Smooth muscle cell of the pulmonary artery (primary cell): ENCODE data around the gene SULT1A4. TPM values are rescaled to one million over a fixed set of nuclear protein-coding genes. Genes with fewer than 3 reads are reported as not detected.

ENCODE experiments used
- total RNA-seq: library from RNA; depleted of rRNA; stranded (reverse); fragments of >200 nt; gene quantifications from 2 replicates; pipeline ENCODE4 v1.2.3, GENCODE V29; 2014

Gene SULT1A4
- 1.6 and 1.7 TPM in 2 replicates for total RNA-seq

DNA sequence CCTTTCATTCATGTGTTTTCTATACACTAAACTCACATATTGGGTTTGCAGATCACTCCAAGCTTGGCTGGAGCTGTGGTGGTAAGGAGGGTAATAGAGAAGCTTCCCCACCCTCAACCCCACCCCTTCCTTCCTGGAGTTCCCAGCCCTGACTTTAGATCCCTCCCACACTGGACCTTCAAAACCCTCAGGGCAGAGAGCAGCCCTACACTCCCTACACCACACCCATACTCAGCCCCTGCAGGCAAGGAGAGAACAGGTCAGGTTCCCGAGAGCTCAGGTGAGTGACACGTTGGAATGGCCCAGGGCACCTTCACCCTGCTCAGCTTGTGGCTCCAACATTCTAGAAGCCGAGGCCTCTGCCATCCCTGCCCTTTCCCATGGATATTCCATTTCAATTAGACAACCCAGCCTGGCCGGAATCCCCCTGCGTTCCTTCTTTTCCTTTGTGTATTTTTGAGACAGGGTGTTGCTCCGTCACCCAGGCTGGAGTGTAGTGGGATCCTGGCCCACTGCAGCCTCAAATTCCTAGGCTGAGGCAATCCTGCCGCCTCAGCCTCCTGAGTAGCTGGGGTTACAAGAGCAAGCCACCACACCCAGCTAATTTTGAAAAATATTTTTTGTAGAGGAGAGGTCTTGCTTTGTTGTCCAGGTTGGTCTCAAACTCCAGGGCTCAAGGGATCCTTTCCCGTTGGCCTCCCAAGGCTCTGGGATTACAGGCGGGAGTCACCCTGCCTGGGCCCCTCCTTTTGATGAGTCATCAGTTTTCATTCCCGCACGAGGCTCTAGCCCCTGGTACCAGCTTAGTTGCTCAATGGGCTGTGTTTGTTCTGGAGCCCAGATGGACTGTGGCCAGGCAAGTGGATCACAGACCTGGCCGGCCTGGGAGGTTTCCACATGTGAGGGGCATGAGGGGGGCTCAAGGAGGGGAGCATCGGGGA lies at the start of gene SULT1A4:
TSS of gene SULT1A4 (plus strand) at position 208 of the 941 bp plus-strand sequence. CDS start 1,473 bp downstream, outside the sequence.

GRCh38 chr16:29454269-29454668 lies 5.4 kb upstream of the SULT1A4 start, which contains the start of the genes BOLA2 and SLX1B:
Gene BOLA2, minus strand, starts transcription at chr16:29454351. Its CDS starts 98 bp downstream, at chr16:29454253.
Gene SLX1B, plus strand, starts transcription at chr16:29454533.

DNA sequence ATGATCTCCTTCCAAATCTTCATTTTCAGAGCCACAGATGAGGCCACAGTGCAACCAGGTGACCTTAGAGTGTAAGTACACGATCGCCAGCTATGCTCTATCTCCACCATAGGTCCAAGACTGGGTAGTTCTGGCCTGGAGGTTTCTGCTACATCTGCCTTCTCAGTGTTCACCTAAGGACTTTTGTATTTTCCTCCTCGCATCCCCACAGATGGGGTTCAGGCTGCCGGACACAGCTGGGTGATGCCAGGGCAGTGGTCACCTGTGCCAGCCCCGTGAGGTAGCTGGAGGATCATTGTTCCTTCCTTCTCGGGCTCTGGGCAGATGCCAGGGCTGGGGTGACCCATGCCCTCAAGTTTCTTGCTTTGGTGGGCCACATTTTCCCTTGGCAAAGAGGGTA lies 46.6 kb downstream of the SULT1A4 start, which contains the start of gene NPIPB12:
TSS of gene NPIPB12 (minus strand) at position 101 of the 400 bp plus-strand sequence.

Other genes with a start within 250 kb of the SULT1A4 start
- 0.13 and 0.76 TPM in 2 replicates for gene NPIPB11, start 53.2 kb upstream of the SULT1A4 start, total RNA-seq
- 13.3 and 13.9 TPM in 2 replicates for gene BOLA2, start 5.6 kb upstream of the SULT1A4 start, total RNA-seq
- gene SLX1B, start 5.4 kb upstream of the SULT1A4 start, total RNA-seq = 3.1 and 8.9 TPM in 2 replicates
- gene NPIPB12, start 46.5 kb downstream of the SULT1A4 start, total RNA-seq = 20.8 and 22.2 TPM in 2 replicates
- gene SPN, start 203.3 kb downstream of the SULT1A4 start, total RNA-seq = not detected in 2 replicates
- gene QPRT, start 219.3 kb downstream of the SULT1A4 start, total RNA-seq = 5.2 and 13.9 TPM in 2 replicates